CD4-positive, alpha-beta T cell treated with Interleukin-4 for 4 hours (primary cell): Measurements from ENCODE around the gene OR7C1.
"Not testable (repeated sequence)": the region's sequence is repeated elsewhere in the genome, so short reads cannot be mapped to it uniquely, and the experiment has no call there.

ENCODE experiments used
- DNase-seq: peaks from one replicate; pipeline ENCODE4 v3.0.0-alpha.2; 2020

OR7C1 gene

DNA sequence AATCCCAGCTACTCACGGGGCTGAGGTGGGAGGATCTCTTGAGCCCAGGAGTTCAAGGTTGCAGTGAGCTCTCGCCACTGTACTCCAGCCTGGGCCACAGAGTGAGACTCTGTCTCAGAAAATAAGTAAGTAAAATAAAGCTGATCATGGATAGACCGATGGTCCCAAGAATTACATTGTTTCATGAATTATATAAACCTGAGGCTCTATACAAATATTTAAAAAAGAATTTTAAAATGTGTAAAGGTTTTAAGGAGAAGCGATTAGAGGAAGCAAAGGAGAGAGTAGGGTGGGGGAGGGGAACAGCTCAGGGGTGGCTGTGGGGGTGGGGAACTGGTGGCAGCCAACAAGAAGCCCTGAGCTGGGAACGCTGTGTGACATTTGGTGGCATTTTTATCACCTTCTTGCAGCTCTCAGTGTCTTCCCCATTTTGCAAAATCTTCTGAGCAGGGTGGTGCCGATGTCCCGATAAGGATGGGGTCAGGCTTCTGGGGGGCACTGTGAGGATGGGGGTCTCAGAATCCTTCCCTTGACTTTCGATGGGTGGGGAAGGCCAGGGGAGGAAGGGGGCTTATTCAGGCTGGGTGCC lies 51.5 kb downstream of the OR7C1 start:
- DNase-seq: not testable (repeated sequence)

DNA sequence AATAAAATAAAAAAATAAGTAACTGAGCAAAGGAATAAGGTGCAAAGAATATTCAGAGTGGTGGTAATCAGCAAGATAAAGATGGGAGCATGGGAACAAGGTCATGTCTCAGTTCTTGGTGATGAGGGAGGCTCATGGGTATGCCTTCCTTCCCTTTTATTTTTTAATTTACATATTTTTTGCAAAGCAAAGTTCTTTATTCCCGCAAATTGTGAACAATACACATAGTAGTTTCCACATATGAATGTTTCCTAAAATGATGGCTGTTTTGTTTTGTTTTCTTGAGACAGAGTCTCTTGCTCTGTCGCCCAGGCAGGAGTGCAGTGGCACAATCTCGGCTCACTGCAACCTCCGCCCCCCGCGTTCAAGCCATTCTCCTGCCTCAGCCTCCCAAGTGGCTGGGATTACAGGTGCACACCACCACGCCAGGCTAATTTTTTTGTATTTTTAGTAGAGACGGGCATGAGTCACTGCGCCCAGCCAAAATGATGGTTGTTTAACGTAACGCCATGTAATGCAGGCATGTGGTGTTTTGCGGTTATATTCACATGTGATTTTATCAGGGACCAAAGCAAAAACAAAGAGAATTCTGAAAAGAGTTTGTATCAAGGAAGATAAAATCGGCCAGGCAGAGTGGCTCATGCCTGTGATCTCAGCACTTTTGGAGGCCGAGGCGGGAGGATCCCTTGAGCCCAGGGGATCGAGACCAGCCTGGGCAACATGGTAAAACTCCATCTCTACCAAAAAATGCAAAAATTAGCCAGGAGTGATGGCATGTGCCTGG lies 52.2 kb downstream of the OR7C1 start:
- DNase-seq: no peak

DNA sequence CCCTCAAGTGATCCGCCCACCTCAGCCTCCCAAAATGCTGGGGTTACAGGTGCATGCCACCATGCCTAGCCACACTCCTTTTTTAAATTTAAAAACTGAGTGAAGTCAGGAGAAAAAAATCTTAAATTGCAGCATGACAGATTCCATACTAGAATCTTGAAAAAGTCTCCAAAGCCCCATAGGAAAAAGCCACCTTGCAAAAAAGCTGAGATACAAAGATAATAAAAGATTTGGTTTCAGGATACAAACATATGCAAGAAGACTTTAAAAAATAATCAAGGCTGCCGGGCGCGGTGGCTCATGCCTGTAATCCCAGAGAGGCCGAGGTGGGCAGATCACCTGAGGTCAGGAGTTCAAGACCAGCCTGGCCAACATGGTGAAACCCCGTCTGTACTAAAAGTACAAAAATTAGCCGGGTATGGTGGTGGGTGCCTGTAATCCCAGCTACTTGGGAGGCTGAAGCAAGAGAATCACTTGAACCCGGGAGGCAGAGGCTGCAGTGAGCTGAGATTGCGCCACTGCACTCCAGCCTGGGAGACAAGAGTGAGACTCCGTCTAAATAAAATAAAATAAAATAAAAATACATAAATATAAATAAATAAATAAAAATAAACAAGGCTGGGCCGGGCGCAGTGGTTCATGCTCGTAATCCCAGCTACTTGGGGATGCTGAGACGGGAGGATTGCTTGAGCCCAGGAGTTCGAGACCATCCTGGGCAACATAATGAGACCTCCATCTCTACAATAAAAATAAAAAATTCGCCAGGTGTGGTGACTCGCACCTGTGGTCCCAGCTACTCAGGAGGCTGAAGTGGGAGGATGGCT lies 53.1 kb downstream of the OR7C1 start:
- DNase-seq: not testable (repeated sequence)

DNA sequence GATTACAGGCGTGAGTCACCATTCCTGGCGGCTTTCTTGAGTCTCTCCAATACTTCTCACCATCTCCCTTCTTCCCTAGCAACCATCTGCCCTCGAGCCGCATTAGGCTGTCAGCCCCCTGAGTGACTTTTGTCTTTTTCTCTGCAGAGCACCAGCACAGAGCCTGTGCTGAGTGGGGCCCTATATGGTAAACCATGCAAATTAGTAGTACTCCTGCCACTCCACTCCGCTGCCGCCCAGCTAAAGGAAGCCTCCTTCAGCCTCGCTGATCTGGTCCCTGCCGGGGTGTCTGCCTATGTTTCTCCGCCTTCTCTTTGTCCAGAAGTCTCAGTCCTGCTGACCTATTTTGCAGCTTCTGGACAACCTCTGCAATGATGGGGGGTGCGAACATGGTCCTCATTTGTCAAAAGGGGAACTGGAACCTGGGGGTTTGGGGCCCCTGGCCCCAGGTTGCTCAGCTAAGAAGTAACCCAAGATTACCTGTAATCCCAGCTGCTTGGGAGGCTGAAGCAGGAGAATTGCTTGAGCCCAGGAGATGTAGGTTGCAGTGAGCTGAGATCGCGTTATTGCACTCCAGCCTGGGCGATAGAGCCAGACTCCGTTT lies 54.3 kb downstream of the OR7C1 start:
- not testable (repeated sequence) for DNase-seq

DNA sequence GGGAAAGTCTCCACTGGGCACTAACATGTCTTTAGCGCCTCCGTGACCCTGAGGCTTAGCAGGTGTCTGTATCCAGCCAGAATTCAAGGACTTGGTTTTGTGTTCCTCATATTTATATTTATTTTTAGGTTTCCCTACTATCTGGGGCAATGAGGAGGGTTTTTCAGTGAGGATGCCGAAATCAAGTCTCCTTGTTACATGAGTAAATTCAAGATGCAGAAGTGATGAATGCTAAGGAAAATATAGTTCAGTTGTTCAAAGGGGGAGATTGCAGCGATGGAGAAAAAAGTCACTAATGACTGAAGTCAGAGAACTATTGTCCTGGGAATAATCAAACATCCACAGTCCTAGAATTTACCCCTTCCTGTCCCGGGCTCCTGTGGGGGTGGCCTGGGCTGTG lies 55.8 kb downstream of the OR7C1 start:
- no peak for DNase-seq

DNA sequence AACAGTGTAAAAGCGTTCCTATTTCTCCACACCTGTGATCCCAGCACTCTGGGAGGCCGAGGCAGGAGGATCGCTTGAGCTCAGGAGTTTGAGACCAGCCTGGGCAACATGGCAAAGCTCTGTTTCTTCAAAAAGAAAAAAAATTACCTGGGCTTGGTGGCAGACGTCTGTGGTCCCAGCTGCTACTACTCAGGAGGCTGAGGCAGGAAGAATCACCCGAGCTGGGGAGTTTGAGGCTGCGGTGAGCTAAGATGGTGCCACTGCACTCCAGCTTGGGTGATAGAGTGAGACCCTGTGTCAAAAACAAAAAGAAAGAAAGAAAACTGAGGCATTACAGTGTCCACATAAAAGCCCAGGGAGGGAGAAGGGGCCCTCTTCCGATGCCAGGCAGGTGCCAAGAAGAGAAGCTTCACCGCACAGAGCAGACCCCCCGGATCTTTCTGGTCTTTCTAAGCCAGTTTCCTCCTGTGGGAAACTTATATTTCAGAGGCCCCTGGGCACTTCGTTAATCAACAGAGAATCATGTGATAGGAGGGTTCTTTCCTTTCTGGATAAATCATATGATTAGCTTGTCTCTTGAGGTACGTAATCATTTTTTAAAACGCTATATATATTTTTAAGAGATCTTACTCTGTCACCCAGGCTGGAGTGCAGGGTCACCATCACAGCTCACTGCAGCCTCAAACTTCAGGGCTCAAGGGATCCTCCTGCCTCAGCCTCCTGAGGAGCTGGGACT lies 56.7 kb downstream of the OR7C1 start, which contains the start of gene ADGRE2:
Gene ADGRE2, minus strand, starts transcription at position 451 of the 736 bp plus-strand sequence. CDS start 1,804 bp downstream, outside the sequence.
- DNase-seq: not testable (repeated sequence)

DNA sequence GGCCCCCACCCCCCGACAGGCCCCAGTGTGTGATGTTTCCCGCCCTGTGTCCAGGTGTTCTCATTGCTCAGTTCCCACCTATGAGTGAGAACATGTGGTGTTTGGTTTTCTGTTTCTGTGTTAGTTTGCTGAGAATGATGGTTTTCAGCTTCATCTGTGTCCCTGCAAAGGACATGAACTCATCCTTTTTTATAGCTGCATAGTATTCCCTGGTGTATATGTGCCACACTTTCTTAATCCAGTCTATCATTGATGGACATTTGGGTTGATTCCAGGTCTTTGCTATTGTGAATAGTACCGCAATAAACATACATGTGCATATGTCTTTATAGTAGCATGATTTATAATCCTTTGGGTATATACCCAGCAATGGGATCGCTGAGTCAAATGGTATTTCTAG lies 57.3 kb downstream of the OR7C1 start:
- not testable (repeated sequence) for DNase-seq

DNA sequence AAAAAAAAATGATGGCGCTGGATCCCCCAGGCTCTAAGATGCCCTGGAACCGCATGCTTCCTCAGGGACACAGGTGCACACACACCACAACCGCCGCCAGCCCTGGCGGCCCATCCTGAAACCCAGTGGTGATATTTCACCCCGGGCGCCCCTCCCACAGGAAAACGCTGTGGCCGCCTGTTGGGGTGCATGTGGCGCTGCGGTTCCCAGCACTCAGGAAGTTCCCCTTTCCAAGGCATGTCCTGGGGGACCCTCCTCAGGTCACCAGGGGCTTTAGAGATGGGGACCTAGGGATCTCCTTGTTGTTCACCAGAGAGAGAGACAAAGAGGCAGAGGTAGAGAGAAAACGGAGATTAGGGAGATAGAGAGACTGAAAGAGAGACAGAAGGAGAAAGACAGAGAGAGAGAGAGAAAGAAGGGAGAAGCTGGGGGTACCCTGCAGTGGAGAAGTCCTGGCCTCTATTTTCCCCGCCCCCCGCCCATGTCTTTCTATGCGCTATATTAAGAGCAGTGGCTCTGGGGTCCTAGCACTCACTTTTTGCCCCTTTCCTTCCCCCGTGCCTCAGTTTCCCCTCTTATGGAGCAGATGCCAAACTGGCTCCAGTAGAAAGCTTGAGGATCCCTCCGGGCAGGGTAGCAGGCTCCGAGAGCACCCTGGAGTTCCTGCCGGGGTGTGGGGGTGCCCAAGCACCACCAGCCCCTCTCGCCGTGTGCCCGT lies 59.0 kb downstream of the OR7C1 start:
- DNase-seq: no peak

DNA sequence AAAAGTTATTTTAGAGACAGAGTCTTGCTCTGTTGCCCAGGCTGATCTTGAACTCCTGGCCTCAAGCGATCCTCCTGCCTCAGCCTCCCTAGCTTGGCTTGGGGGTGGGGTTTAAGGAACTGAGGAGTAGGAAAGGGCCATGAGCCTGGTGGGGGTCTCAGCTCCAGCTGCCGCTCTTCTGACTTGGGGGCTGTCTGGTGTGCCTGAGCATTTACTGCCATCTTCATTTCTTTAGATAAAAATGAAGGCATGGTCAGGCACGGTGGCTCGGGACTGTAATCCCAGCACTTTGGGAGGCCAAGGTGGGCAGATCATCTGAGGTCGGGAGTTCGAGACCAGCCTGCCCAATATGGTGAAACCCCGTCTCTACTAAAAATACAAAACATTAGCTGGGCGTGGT lies 59.7 kb downstream of the OR7C1 start:
- DNase-seq: not testable (repeated sequence)

DNA sequence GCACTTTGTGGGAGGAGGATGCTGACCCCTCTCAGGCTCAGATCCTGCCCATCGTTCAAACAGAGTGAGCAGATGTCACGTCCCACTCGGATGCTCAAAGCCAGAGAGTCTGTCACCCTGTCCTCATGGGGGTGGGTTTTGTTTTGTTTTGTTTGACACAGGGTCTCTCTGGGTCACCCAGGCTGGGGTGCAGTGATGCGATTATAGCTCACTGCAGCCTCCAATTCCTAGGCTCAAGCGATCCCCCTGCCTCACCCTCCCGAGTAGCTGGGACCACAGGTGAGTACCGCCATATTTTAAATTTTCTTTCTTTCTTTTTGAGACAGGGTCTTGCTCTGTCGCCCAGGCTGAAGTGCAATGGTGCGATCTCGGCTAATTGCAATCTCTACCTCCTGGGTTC lies 60.6 kb downstream of the OR7C1 start:
- no peak for DNase-seq

DNA sequence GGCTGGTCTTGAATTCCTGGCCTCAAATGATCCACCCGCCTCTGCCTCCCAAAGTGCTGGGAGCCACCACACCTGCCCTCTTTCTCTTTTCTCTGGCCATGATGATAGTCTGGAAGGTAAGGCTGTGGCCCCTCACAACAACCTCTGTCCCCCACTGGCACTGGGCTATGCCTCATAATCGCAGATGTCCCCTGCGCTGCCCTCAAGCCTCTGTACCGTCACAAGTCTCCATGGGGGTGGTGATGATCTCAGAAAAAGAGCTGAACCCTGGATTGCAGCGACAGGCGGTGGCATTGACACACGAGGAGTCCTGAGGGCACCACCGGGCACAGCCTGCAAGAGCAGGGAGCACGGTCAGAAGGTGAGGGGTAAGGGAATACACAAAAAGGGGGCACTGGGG lies 61.3 kb downstream of the OR7C1 start:
- DNase-seq: not testable (repeated sequence)

DNA sequence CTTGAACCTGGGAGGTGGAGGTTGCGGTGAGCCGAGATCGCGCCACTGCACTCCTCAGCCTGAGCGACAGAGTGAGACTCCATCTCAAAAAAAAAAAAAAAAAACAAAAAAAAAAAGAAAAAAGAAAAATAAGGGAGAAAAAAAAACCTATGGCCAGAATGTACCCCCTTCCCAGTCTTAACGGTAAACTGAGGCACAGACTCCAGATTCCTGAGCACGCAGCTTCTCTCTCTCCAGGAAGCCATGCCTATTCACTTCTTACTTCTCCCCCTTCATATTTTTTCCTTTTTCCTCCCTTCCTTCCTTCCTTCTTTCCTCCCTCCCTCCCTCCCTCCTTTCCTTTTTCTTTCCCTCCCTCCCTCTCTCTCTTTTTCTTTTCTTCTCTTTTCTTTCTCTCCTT lies 62.0 kb downstream of the OR7C1 start:
- DNase-seq: no peak

DNA sequence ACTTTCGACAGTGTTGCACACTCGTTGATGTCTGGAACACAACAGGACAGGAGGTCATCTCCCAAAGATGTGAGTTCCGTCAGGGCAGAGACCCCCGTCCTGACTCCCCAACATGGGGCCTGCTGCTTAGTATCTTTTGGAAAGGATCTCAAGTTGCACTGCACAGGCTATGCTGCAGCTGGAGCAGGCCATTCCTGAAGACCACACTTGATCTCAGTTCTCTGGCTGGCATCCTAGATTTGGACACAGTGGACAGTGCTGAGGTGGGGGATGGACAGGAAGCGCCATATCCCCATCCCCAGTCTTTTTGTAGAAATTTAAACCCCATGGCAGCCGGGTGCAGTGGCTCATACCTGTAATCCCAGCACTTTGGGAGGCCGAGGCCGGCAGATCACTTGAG lies 62.5 kb downstream of the OR7C1 start:
- DNase-seq: no peak

DNA sequence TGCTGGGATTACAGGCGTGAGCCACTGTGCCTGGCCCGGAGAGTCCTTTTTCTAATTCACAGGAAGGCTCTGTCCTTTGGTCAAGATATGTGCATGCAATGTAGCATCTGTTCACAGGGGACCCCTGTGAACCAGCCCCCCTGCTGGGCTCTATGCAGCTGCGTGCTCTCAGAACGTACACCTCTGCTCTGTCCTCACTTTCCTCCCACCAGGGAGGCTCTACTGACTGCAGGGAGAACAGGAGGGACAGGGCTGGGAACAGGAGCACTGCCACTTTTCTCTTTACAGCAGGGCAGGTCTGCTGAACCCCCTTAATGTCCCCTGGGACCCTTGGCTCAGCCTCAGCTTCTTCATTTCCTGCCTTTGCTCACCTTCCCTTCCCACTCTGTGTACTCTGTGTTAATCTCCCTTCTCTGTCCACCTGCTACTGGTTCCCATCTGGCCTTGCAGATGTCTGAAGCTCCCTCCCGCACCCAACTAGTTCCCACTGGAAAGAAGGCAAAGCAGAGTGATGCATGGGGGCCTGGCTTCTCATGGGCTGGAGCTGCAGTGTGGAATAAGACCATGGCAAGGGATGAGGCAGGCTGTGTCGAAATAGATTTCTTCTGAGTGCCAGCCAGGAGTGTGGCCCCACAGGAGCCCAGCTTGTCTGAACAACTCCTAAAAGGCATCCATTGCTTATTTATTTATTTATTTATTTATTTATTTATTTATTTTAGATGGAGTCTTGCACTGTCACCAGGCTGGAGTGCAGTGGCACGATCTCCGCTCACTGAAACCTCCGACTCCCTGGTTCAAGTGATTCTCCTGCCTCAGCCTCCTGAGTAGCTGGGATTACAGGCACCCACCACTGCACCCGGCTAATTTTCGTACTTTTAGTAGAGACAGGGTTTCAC lies 63.8 kb downstream of the OR7C1 start:
- no peak for DNase-seq

DNA sequence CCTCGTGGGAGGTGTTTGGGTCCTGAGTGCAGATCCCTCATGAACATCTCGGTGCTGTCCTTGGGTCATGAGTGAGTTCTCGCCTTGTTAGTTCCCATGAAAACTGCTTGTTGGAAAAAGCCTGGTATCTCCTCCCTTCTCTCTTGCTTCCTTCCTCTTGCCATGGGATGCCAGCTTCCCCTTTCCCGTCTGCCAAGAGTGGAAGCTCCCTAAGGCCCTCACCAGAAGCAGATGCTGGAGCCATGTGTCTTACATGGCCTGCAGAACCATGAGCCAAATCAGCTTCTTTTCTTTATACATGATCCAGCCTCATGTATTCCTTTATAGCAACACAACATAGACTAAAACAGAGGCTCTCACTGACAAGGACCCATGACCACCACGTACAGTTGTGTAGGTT lies 64.8 kb downstream of the OR7C1 start:
- DNase-seq: no peak

DNA sequence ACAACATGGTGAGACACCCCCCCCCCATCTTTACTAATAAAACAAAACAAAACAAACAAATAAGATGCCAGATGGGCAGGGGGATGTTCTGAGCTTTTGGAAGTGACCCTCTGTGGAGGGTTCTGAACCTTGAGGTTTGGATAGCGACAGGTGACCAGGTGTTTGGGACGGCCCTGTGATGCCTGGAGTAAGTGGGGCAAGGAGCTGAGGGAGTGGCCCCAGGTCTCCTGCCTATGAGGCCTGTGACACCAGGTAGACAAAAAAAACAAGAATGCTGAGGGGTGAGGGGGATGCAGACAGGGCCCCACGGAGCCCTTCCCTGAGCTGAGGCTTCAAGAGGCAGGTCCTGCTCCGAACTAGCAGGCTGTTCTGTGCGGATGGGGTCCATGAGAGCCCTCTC lies 65.8 kb downstream of the OR7C1 start:
- DNase-seq: no peak

DNA sequence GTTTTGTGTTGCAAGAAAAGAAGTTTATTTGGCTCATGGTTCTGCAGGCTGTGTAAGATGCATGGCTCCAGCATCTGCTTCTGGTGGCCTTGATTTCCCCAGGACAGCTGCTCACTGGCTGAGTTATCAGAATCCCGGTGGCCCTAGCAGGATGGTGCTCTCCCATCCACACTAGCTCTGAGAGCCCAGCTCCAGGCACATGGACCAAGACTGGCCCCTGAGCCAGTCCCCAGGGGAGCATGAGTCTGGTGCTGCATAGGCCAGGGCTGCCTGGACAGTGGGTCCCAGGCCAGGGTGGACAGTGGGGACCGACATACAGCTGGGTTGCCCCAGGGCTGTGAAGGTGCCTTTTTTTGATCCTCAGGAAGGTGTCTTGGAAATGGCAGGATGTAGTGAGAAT lies 67.0 kb downstream of the OR7C1 start:
- no peak for DNase-seq

DNA sequence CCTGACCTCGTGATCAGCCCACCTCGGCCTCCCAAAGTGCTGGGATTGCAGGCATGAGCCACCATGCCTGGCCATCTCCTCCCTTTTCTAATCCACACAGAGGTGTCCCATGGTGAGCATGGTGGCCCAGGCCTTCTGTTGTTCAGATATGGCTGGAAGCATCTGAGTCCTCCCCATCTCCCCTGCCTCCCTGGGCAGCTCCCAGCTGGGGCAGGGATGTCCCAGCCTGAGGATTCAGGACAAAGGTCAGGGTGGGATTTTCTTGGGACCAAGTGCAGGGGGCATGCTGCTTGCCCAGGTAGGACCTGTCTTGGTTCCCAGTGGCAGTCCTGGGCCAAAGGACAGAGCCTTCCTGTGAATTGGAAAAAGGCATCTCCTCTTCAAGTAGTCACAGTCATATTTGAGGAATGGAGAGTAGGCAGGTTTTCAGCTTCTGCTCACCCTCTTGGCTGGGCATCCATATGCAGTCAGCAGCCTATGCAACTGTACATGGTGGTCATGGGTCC lies 67.5 kb downstream of the OR7C1 start:
- DNase-seq: no peak

DNA sequence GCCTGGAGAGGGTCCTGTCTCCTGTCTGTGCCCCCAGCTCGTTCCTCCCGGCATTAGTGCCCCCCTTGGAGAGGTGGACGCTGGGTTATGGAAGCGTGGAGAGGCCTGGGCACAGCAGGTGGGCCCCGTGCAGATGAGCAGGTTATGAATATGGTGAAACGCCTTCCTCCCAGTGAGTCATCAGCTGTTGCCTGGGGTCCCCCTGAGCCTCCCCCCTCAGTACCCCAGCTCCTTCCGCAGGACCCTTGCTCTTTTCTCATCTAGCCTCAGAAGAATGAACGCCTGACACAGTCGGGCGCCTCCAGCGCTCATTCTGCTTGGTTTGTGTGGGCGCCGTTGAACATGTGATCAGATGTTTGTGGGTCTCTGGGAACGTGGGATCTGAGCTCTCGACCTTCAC lies 69.1 kb downstream of the OR7C1 start:
- not testable (repeated sequence) for DNase-seq

DNA sequence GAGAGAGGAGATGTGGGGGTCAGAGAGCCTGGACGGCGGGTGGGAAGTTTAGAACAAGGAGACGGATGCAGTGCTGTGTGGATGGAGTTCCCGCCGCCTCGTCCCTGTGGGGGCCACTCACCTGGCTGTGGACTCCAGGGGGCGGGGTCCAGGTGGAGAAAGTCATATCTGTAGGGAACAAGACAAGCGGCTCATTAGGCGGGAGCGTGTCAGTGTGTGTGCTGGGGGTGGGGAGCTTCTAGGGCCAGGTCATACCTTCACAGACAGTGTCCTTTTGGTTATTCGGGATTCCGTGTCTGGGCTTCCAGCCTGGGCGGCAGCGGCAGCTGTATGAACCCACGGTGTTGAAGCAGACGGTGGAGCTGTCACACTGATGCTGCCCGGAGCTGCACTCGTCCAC lies 69.6 kb downstream of the OR7C1 start:
- DNase-seq: not testable (repeated sequence)

DNA sequence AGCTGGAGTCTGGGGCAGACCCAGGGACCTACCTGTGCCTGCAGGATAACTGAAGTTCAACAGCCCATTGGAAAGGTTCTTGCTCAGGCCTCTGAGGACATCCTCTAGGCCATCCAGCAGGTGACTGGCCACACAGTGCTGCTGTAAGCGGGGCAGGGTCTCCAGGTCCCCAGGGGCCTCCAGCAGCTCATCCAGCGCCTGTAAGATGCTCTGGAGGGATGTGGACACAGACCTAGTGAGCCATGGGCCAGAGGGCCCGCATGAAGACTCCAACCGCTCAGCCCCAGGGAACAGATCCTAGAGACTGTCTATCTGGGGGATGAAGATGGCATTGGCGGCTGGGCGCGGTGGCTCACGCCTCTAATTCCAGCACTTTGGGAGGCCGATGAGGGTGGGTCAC lies 70.6 kb downstream of the OR7C1 start:
- DNase-seq: no peak
